Neutrophil (primary cell): ENCODE results near the gene HIBCH.
"Not testable (repeated sequence)": the region's sequence is repeated elsewhere in the genome, so short reads cannot be mapped to it uniquely, and the experiment has no call there.

Experiments used
- H3K27ac ChIP-seq: fragments of 200-600 bp; sonication (generic); 2 replicates; pipeline ENCODE4 v1.5.1; 2016; ENCODE audit warnings: mild to moderate bottlenecking, moderate library complexity
- H3K27me3 ChIP-seq: fragments of 200-600 bp; sonication (generic); 2 replicates; pipeline ENCODE4 v1.6.0; 2016; ENCODE audit warnings: mild to moderate bottlenecking
- H3K36me3 ChIP-seq: fragments of 200-600 bp; sonication (generic); 2 replicates; pipeline ENCODE4 v1.5.1; 2017
- H3K4me1 ChIP-seq, 2 experiments: fragments of 200-600 bp in 1 of 2; sonication (generic) in 1 of 2; 1 replicate in 1 of 2; 2 replicates in 1 of 2; pipeline versions ENCODE4 v1.5.1 to v1.6.1; 2013 to 2016; ENCODE audit warnings: low read depth in 1 of 2, low read length in 1 of 2, mild to moderate bottlenecking in 1 of 2, moderate library complexity in 1 of 2; ENCODE audit not compliant: control insufficient read depth in 1 of 2, insufficient read depth in 1 of 2
- H3K4me3 ChIP-seq, 2 experiments: fragments of 200-600 bp in 1 of 2; sonication (generic) in 1 of 2; 1 replicate in 1 of 2; 2 replicates in 1 of 2; pipeline ENCODE4 v1.5.1; 2013 to 2016; ENCODE audit warnings: low read depth in 1 of 2, low read length in 1 of 2, mild to moderate bottlenecking in 1 of 2, moderate library complexity in 1 of 2
- H3K9me3 ChIP-seq: fragments of 200-600 bp; sonication (generic); 2 replicates; pipeline ENCODE4 v1.5.1; 2016
- TF ChIP-seq, protein P1 (sequence below): fragments of 200-600 bp; sonication (generic); IDR thresholded peaks from 2 replicates; pipeline ENCODE4 v1.5.1; 2016; ENCODE audit warnings: antibody characterized with exemption

The HIBCH gene

GRCh38 chr2:190277234-190278112 is 42.2 kb downstream of the HIBCH start:
- H3K9me3 ChIP-seq: no peaks in the 10 kb centered on the region
- no peaks in the 10 kb centered on the region for H3K36me3 ChIP-seq
- H3K27me3 ChIP-seq: no peaks in the 10 kb centered on the region
- no peak overlapping the region for H3K27ac ChIP-seq
- no peak overlapping the region for H3K4me3 ChIP-seq
- TF ChIP-seq, protein P1, sequence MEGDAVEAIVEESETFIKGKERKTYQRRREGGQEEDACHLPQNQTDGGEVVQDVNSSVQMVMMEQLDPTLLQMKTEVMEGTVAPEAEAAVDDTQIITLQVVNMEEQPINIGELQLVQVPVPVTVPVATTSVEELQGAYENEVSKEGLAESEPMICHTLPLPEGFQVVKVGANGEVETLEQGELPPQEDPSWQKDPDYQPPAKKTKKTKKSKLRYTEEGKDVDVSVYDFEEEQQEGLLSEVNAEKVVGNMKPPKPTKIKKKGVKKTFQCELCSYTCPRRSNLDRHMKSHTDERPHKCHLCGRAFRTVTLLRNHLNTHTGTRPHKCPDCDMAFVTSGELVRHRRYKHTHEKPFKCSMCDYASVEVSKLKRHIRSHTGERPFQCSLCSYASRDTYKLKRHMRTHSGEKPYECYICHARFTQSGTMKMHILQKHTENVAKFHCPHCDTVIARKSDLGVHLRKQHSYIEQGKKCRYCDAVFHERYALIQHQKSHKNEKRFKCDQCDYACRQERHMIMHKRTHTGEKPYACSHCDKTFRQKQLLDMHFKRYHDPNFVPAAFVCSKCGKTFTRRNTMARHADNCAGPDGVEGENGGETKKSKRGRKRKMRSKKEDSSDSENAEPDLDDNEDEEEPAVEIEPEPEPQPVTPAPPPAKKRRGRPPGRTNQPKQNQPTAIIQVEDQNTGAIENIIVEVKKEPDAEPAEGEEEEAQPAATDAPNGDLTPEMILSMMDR: no peak
- H3K4me1 ChIP-seq: peaks cover 0 to 4% of the 10 kb centered on the region in 2 experiments

GRCh38 chr2:190272457-190272842 is 47.2 kb downstream of the HIBCH start:
- peaks cover 0 to 2% of the 10 kb centered on the region in 2 experiments for H3K4me1 ChIP-seq
- H3K27me3 ChIP-seq: no peaks in the 10 kb centered on the region
- no peak overlapping the region for H3K4me3 ChIP-seq
- H3K27ac ChIP-seq: no peak overlapping the region
- TF ChIP-seq, protein P1: no peak
- no peaks in the 10 kb centered on the region for H3K36me3 ChIP-seq
- no peaks in the 10 kb centered on the region for H3K9me3 ChIP-seq

- H3K9me3 ChIP-seq: no peaks in the 10 kb centered on the region
- H3K4me1 ChIP-seq: no peaks in the 10 kb centered on the region
- H3K36me3 ChIP-seq: no peaks in the 10 kb centered on the region
- no peak overlapping the region for H3K27ac ChIP-seq
- TF ChIP-seq, protein P1: no peak
- no peak overlapping the region for H3K4me3 ChIP-seq
- no peaks in the 10 kb centered on the region for H3K27me3 ChIP-seq
These were observed 47.7 kb downstream of the HIBCH start for GRCh38 chr2:190271783-190272456.

DNA sequence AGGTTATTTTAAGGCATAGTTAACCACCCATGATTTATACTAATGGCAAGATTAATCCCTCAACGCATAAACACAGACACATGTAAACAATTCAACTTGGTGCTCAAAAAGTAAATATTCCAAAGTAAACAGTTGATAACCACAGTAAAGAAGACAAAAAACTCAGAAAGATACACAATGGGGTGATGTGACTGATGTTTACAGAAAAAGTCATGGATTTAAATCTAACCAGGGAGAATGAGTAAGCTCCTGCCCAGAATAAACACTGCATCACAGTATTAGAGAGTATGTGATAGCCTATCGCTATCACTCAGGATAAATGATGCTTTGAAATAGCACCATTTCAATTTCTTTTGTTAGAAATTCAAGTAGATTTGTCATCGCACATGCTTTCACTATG is 49.3 kb downstream of the HIBCH start:
- H3K4me3 ChIP-seq: no peak overlapping the region
- no peaks in the 10 kb centered on the region for H3K27me3 ChIP-seq
- H3K36me3 ChIP-seq: no peaks in the 10 kb centered on the region
- no peak overlapping the region for H3K27ac ChIP-seq
- TF ChIP-seq, protein P1: no peak
- H3K4me1 ChIP-seq: no peaks in the 10 kb centered on the region
- no peaks in the 10 kb centered on the region for H3K9me3 ChIP-seq

GRCh38 chr2:190269699-190270098 is 49.9 kb downstream of the HIBCH start:
- not testable (repeated sequence) for H3K27me3 ChIP-seq, H3K36me3 ChIP-seq, H3K4me3 ChIP-seq, H3K4me1 ChIP-seq, H3K27ac ChIP-seq, H3K9me3 ChIP-seq

DNA sequence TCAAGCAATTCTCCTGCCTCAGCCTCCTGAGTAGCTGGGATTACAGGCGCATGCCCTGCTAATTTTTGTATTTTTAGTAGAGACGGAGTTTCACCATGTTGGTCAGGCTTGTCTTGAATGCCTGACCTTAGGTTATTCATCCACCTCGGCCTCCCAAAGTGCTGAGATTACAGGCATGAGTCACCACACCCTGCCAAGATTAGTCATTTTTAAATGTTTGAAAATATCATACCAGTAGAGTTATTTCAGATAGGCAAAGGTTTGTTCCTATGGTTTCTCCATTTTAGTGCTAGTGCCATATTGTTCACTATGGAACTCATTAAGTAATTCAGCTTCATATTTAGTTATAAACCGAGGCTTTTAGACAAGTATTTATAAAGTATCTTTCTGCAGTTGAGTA is 52.3 kb downstream of the HIBCH start:
- H3K27me3 ChIP-seq: no peaks in the 10 kb centered on the region
- H3K9me3 ChIP-seq: no peaks in the 10 kb centered on the region
- no peaks in the 10 kb centered on the region for H3K4me1 ChIP-seq
- H3K27ac ChIP-seq: no peak overlapping the region
- no peak overlapping the region for H3K4me3 ChIP-seq
- TF ChIP-seq, protein P1: no peak
- H3K36me3 ChIP-seq: no peaks in the 10 kb centered on the region
